Measurements from ENCODE around the gene CCDC87. TPM values are rescaled to one million over a fixed set of nuclear protein-coding genes. Genes with fewer than 3 reads are reported as not detected.
A peak's percentile ranks its signal among the peaks of the same experiment; 100 is the strongest.

CCDC87 gene
- total and polyA plus RNA-seq, 2 of the 8 experiments (the other 6 are each of a cell fraction or from before 2014, with no cell fraction given) = 0.32 to 0.99 TPM

DNA sequence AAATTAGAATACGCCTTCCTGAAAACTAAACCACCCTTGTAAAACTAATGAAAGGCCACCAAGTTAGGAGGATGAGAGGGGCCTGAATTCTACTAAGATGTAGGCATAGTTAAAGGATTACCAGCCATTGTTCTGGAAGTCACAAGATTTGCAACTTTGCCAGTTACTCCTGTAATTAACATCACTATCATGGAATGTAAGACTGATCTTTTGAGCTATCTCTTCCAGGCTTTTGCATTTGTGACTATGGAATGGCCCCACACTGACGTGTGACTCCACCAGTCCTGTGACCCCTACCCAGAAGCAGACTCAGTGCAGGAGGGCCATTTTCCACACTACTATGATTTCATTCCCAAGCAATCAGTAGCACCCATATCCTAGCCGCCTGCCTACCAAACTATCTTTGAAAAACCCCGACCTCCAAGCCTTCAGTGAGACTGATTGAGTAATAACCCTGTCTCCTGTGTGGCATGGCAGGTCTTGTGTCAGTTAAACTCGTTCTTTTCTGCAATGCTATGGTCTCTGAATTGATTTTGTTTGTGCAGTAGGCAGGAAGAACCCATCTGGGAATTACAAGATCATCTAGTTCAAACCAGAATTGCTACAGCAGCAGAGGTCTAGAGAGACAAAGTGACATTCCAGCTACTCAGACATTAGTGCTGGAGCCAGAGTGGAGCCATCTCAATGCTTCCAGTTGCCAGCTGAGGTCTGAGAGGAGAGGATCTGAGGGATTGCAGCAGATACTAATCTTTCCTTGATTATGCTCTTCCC lies 22.6 kb downstream of the CCDC87 start (continued):
- TF ChIP-seq SAP30 (IDR thresholded peaks at IDR 0.05; ENCODE audit: insufficient read depth, insufficient replicate concordance, low read length) (no peak), EGR1 (IDR thresholded peaks at IDR 0.05; ENCODE audit: borderline replicate concordance, low read depth, low read length) (no peak), TCF12 (IDR thresholded peaks at IDR 0.05; ENCODE audit: low read depth, low read length) (no peak), KDM5A (IDR thresholded peaks at IDR 0.05; ENCODE audit: low read length) (no peak), TAF7 (optimal IDR thresholded peaks at IDR 0.05; ENCODE audit: borderline replicate concordance, low read depth, low read length) (no peak), ASH2L (IDR thresholded peaks at IDR 0.05; ENCODE audit: low read length) (no peak), TAF1 (IDR thresholded peaks at IDR 0.05; ENCODE audit: low read depth, low read length) (peak; percentile 38; the same call in 1 of the 2 replicates), SP4 (IDR thresholded peaks at IDR 0.05; ENCODE audit: low read length) (no peak), NANOG (IDR thresholded peaks at IDR 0.05; ENCODE audit: insufficient read depth, low read depth, low read length, poor library complexity, severe bottlenecking) (no peak), CHD1 (IDR thresholded peaks at IDR 0.05; ENCODE audit: low read depth, low read length) (no peak), CEBPB (IDR thresholded peaks at IDR 0.05; ENCODE audit: low read depth, low read length) (peak; percentile 49; the same call in 1 of the 2 replicates), BRCA1 (IDR thresholded peaks at IDR 0.05; ENCODE audit: low read depth, low read length) (no peak), JUND (IDR thresholded peaks at IDR 0.05; ENCODE audit: low read length) (no peak), POLR2A (IDR thresholded peaks at IDR 0.05; ENCODE audit: control extremely low read depth in 1 of 2, low read depth in 2 of 2, low read length in 2 of 2) (peak in 1 of 2 experiments; percentile 51; a peak in 2 of 3 replicates), EZH2 (IDR thresholded peaks at IDR 0.05; ENCODE audit: low read depth, low read length, severe bottlenecking) (no peak), POLR2AphosphoS5 (IDR thresholded peaks at IDR 0.05; ENCODE audit: low read depth, low read length) (peak; percentile 22; the same call in 1 of the 2 replicates), CBX5 (IDR thresholded peaks at IDR 0.05; ENCODE audit: low read depth, low read length) (no peak), GABPA (IDR thresholded peaks at IDR 0.05; ENCODE audit: borderline replicate concordance, insufficient read depth, low read length) (no peak), YY1 (IDR thresholded peaks at IDR 0.05; ENCODE audit: low read depth, low read length) (no peak), TBP (IDR thresholded peaks at IDR 0.05; ENCODE audit: low read depth, low read length) (no peak; the same call in 1 of the 2 replicates)
- TF ChIP-seq, protein P1, sequence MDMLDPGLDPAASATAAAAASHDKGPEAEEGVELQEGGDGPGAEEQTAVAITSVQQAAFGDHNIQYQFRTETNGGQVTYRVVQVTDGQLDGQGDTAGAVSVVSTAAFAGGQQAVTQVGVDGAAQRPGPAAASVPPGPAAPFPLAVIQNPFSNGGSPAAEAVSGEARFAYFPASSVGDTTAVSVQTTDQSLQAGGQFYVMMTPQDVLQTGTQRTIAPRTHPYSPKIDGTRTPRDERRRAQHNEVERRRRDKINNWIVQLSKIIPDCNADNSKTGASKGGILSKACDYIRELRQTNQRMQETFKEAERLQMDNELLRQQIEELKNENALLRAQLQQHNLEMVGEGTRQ (IDR thresholded peaks at IDR 0.05; ENCODE audit: low read length) = no peak
- TF ChIP-seq, protein P2, sequence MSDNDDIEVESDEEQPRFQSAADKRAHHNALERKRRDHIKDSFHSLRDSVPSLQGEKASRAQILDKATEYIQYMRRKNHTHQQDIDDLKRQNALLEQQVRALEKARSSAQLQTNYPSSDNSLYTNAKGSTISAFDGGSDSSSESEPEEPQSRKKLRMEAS (IDR thresholded peaks at IDR 0.05) = no peak
